ENCODE data around the gene NRBF2. TPM values are rescaled to one million over a fixed set of nuclear protein-coding genes. Genes with fewer than 3 reads are reported as not detected.

The NRBF2 gene
- total RNA-seq, 3 donors from 2014 or later: 19.9 to 25.4 (median 24.6) TPM

- DNase-seq (no peak), ATAC-seq (no peak)
Observed at GRCh38 chr10:63137306-63137705, 4.2 kb downstream of the NRBF2 start.

GRCh38 chr10:63140077-63140476, 6.9 kb downstream of the NRBF2 start:
- intact Hi-C loops (cut with DNase I, micrococcal nuclease): no loop called here
- H3K9me3 ChIP-seq: no peaks in the 10 kb centered on the region
- no peak for ATAC-seq
- H3K4me3 ChIP-seq: no peak overlapping the region
- no peaks in the 10 kb centered on the region for H3K36me3 ChIP-seq (ENCODE audit: low read depth)
- no peak for TF ChIP-seq CTCF (IDR thresholded peaks at IDR 0.05)
- peaks cover 4% of the 10 kb centered on the region for H3K4me1 ChIP-seq (ENCODE audit: low read depth)
- no peak for DNase-seq

More at GRCh38 chr10:63137306-63137705, 4.2 kb downstream of the NRBF2 start:
- intact Hi-C loops (cut with DNase I, micrococcal nuclease): no loop called here
- no peaks in the 10 kb centered on the region for H3K9me3 ChIP-seq
- H3K4me1 ChIP-seq (ENCODE audit: low read depth): peaks cover 8% of the 10 kb centered on the region
- no peak overlapping the region for H3K4me3 ChIP-seq
- no peak for TF ChIP-seq CTCF (IDR thresholded peaks at IDR 0.05)
- no peaks in the 10 kb centered on the region for H3K36me3 ChIP-seq (ENCODE audit: low read depth)

- ATAC-seq (no peak), DNase-seq (no peak)
- H3K9me3 ChIP-seq: no peaks in the 10 kb centered on the region
- TF ChIP-seq CTCF (IDR thresholded peaks at IDR 0.05): no peak
- H3K4me1 ChIP-seq (ENCODE audit: low read depth): no peaks in the 10 kb centered on the region
- H3K36me3 ChIP-seq (ENCODE audit: low read depth): no peaks in the 10 kb centered on the region
- H3K4me3 ChIP-seq: no peak overlapping the region
- intact Hi-C loops (cut with DNase I, micrococcal nuclease): no loop called here
Observed at GRCh38 chr10:63142136-63142535, 9.0 kb downstream of the NRBF2 start.

GRCh38 chr10:63143987-63144386, 10.9 kb downstream of the NRBF2 start:
- Histone ChIP-seq H3K4me1 (ENCODE audit: low read depth) (no peaks in the 10 kb centered on the region), H3K4me3 (no peak overlapping the region), H3K9me3 (no peaks in the 10 kb centered on the region), H3K36me3 (ENCODE audit: low read depth) (no peaks in the 10 kb centered on the region)
- no peak for TF ChIP-seq CTCF (IDR thresholded peaks at IDR 0.05)
- ATAC-seq (no peak), DNase-seq (no peak)
- intact Hi-C loops (cut with DNase I, micrococcal nuclease): no loop called here

- Histone ChIP-seq H3K9me3 (no peaks in the 10 kb centered on the region), H3K4me1 (ENCODE audit: low read depth) (no peaks in the 10 kb centered on the region), H3K36me3 (ENCODE audit: low read depth) (no peaks in the 10 kb centered on the region), H3K4me3 (no peak overlapping the region)
- intact Hi-C loops (cut with DNase I, micrococcal nuclease): no loop called here
- TF ChIP-seq CTCF (IDR thresholded peaks at IDR 0.05): no peak
- no peak for DNase-seq
- ATAC-seq: no peak
Observed at GRCh38 chr10:63145782-63146181, 12.7 kb downstream of the NRBF2 start.

- no peaks in the 10 kb centered on the region for H3K4me1 ChIP-seq (ENCODE audit: low read depth)
- H3K36me3 ChIP-seq (ENCODE audit: low read depth): no peaks in the 10 kb centered on the region
- ATAC-seq: no peak
- no peaks in the 10 kb centered on the region for H3K9me3 ChIP-seq
- no peak for DNase-seq
- intact Hi-C loops (cut with DNase I, micrococcal nuclease): no loop called here
- H3K4me3 ChIP-seq: no peak overlapping the region
- no peak for TF ChIP-seq CTCF (IDR thresholded peaks at IDR 0.05)
Observed at GRCh38 chr10:63146503-63146902, 13.4 kb downstream of the NRBF2 start.

Data from mucosa of descending colon (tissue), 3 donors.